Measurements from ENCODE around the gene WWOX.

DNA sequence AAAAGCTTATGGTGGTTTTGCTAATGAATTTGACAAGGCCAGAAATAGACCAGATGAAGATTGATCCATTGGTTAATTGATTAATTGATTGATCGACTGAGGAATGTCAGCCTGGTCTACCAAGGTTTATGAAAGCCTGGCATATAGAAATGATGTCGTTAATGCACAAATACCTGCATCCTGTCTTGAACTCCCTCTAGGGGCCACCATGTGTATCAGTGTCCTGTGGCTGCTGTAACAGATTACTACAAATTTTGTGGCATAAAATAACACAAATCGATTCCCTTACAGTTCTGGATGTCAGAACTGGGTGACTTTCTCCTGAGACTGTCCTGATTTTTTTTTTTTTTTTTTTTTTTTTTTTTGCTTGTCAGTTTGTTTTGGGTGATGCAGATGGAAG is 947.9 kb downstream of the WWOX start:
- TF ChIP-seq, protein P1, sequence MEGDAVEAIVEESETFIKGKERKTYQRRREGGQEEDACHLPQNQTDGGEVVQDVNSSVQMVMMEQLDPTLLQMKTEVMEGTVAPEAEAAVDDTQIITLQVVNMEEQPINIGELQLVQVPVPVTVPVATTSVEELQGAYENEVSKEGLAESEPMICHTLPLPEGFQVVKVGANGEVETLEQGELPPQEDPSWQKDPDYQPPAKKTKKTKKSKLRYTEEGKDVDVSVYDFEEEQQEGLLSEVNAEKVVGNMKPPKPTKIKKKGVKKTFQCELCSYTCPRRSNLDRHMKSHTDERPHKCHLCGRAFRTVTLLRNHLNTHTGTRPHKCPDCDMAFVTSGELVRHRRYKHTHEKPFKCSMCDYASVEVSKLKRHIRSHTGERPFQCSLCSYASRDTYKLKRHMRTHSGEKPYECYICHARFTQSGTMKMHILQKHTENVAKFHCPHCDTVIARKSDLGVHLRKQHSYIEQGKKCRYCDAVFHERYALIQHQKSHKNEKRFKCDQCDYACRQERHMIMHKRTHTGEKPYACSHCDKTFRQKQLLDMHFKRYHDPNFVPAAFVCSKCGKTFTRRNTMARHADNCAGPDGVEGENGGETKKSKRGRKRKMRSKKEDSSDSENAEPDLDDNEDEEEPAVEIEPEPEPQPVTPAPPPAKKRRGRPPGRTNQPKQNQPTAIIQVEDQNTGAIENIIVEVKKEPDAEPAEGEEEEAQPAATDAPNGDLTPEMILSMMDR (conservative IDR thresholded peaks at IDR 0.05; ENCODE audit: low read depth, low read length) = peak; percentile 57
- no peak for TF ChIP-seq EZH2 (IDR thresholded peaks at IDR 0.05; ENCODE audit: borderline replicate concordance, low read depth, low read length, poor library complexity, severe bottlenecking)

All from A673 (cell line).